ENCODE data around the gene OR1S1. TPM values are rescaled to one million over a fixed set of nuclear protein-coding genes. Genes with fewer than 3 reads are reported as not detected.

The OR1S1 gene
- polyA plus RNA-seq, 4 donors, result not detected

Other genes with a start within 250 kb of the OR1S1 start
- gene OR9Q1, start 188.8 kb upstream of the OR1S1 start, polyA plus RNA-seq (ENCODE audit: insufficient read length in 4 of 4), result not detected
- gene OR6Q1, start 181.8 kb upstream of the OR1S1 start, polyA plus RNA-seq (ENCODE audit: insufficient read length in 4 of 4), result not detected
- gene OR9I1, start 87.2 kb upstream of the OR1S1 start, polyA plus RNA-seq (ENCODE audit: insufficient read length in 4 of 4), result not detected
- gene OR9Q2, start 23.6 kb upstream of the OR1S1 start, polyA plus RNA-seq (ENCODE audit: insufficient read length in 4 of 4), result not detected
- gene OR1S2, start 8.6 kb upstream of the OR1S1 start, polyA plus RNA-seq (ENCODE audit: insufficient read length in 4 of 4), result not detected
- not detected for gene OR10Q1, start 16.2 kb downstream of the OR1S1 start, polyA plus RNA-seq (ENCODE audit: insufficient read length in 4 of 4)
- gene OR10W1, start 55.5 kb downstream of the OR1S1 start, polyA plus RNA-seq (ENCODE audit: insufficient read length in 4 of 4), result not detected
- gene OR5B17, start 146.3 kb downstream of the OR1S1 start, polyA plus RNA-seq (ENCODE audit: insufficient read length in 4 of 4), result not detected
- not detected for gene OR5B3, start 194.2 kb downstream of the OR1S1 start, polyA plus RNA-seq (ENCODE audit: insufficient read length in 4 of 4)
- gene OR5B2, start 215.4 kb downstream of the OR1S1 start, polyA plus RNA-seq (ENCODE audit: insufficient read length in 4 of 4), result under 1 TPM in 2 of 4 donors, not detected in 2; 0.13 to 0.20 TPM
- not detected for gene OR5B12, start 229.5 kb downstream of the OR1S1 start, polyA plus RNA-seq (ENCODE audit: insufficient read length in 4 of 4)

Data from left renal cortex interstitium (tissue), 4 donors.